K562 (cell line): ENCODE data around the gene TRNAU1AP. TPM values are rescaled to one million over a fixed set of nuclear protein-coding genes. Genes with fewer than 3 reads are reported as not detected.
A peak's percentile ranks its signal among the peaks of the same experiment; 100 is the strongest.

Experiments used
- BACH1 ChIP-seq: fragments of 200-800 bp; sonication (Bioruptor generic); IDR thresholded peaks from 2 replicates; pipeline ENCODE4 v1.6.1; 2016; ENCODE audit warnings: missing genetic modification characterization, missing compliant biosample characterization
- CHCHD3 ChIP-seq: fragments of 250-450 bp; sonication (Bioruptor Pico); IDR thresholded peaks from 2 replicates; pipeline ENCODE4 v2.1.2; 2022; ENCODE audit warnings: mild to moderate bottlenecking
- CHD4 ChIP-seq: fragments of 200-600 bp; sonication (generic); IDR thresholded peaks from 3 replicates; pipeline ENCODE4 v1.6.1; 2012; ENCODE audit warnings: low read depth, mild to moderate bottlenecking, mixed read lengths, low read length, inconsistent platforms; ENCODE audit not compliant: insufficient read depth, insufficient replicate concordance, poor library complexity, severe bottlenecking
- ETV5 ChIP-seq: sonication (generic); formaldehyde crosslinking; IDR thresholded peaks from 2 replicates; pipeline ENCODE4 v1.4.0; 2020; ENCODE audit warnings: low read depth, mild to moderate bottlenecking, missing genetic modification reagents
- EWSR1 ChIP-seq: fragments of 450-650 bp; IDR thresholded peaks from 2 replicates; pipeline ENCODE4 v1.6.1; 2018; ENCODE audit warnings: borderline replicate concordance, mild to moderate bottlenecking, low read depth, moderate library complexity; ENCODE audit not compliant: partially characterized antibody
- FOS ChIP-seq: IDR thresholded peaks from 3 replicates; pipeline ENCODE4 v1.6.1; 2011; ENCODE audit not compliant: insufficient read length; ENCODE audit errors: extremely low read depth
- KDM4B ChIP-seq, 2 experiments: fragments of 450-650 bp in 1 of 2; sonication (generic) in 1 of 2; IDR thresholded peaks; 2 replicates each; pipeline ENCODE4 v1.6.1; 2016 to 2017; ENCODE audit warnings: borderline replicate concordance in 2 of 2, antibody characterized with exemption in 1 of 2, low read depth in 1 of 2, mild to moderate bottlenecking in 1 of 2
- MYC ChIP-seq, 2 experiments: fragments of 250-450 bp in 1 of 2; sonication (Bioruptor Pico) in 1 of 2; IDR thresholded peaks; 2 replicates each; pipeline versions ENCODE4 v1.5.1 to v1.6.1; 2012 to 2021; ENCODE audit warnings: low read depth in 2 of 2, borderline replicate concordance in 1 of 2, improper control_type of control experiment in 1 of 2, low read length in 1 of 2, mild to moderate bottlenecking in 1 of 2, moderate library complexity in 1 of 2
- NCOA2 ChIP-seq, 2 experiments: fragments of 450-650 bp; IDR thresholded peaks; 2 replicates each; pipeline ENCODE4 v1.6.1; 2018; ENCODE audit warnings: mild to moderate bottlenecking in 2 of 2, moderate library complexity in 1 of 2; ENCODE audit not compliant: partially characterized antibody in 2 of 2
- NFRKB ChIP-seq: fragments of 450-650 bp; IDR thresholded peaks from 2 replicates; pipeline ENCODE4 v1.6.1; 2016; ENCODE audit warnings: low read depth
- NR3C1 ChIP-seq: sonication (generic); formaldehyde crosslinking; IDR thresholded peaks from 2 replicates; pipeline ENCODE4 v1.8.1; 2022; ENCODE audit warnings: missing genetic modification reagents
- RBM14 ChIP-seq: fragments of 200-400 bp; formaldehyde crosslinking; IDR thresholded peaks from 2 replicates; pipeline ENCODE4 v1.6.1; 2018; ENCODE audit warnings: low read depth, mild to moderate bottlenecking, low read length, moderate library complexity, borderline replicate concordance; ENCODE audit not compliant: insufficient read depth
- SMAD3 ChIP-seq: fragments of 450-650 bp; formaldehyde crosslinking; conservative IDR thresholded peaks from 2 replicates; pipeline ENCODE4 v1.4.0; 2020; ENCODE audit warnings: mild to moderate bottlenecking
- SNIP1 ChIP-seq: fragments of 450-650 bp; IDR thresholded peaks from 2 replicates; pipeline ENCODE4 v1.7.1; 2017; ENCODE audit warnings: low read depth, mild to moderate bottlenecking
- THRB ChIP-seq: fragments of 450-650 bp; formaldehyde crosslinking; conservative IDR thresholded peaks from 2 replicates; pipeline ENCODE4 v1.4.0; 2022; ENCODE audit warnings: mild to moderate bottlenecking, missing genetic modification characterization
- ZHX1 ChIP-seq: fragments of 150-350 bp; conservative IDR thresholded peaks from 2 replicates; pipeline ENCODE4 v1.6.1; 2014; ENCODE audit warnings: low read length
- polyA plus RNA-seq, 8 experiments: library from polyadenylated mRNA; depleted of rRNA in 4 of 8; stranded (reverse) in 5 of 8; unstranded in 3 of 8; fragments of >200 nt; fragmentation: Nextera tagmentation in 2 of 8; fragmentation: Illumina TruSeq in 1 of 8; extraction: Ambion mirVana in 2 of 8; extraction: Trizol in 1 of 8; gene quantifications; 2 replicates each; pipeline versions ENCODE4 v1.2.1 to v1.2.3, GENCODE V29; 2011 to 2014; ENCODE audit warnings: inconsistent platforms in 1 of 8, missing spikeins in 1 of 8
- total RNA-seq, 7 experiments: library from RNA; depleted of rRNA in 6 of 7; stranded (reverse); fragments of >200 nt in 6 of 7; fragmentation: Illumina TruSeq in 2 of 7; extraction: Trizol in 2 of 7; gene quantifications; 2 replicates each; pipeline versions ENCODE4 v1.2.1 to v1.2.3, GENCODE V29; 2011 to 2021; ENCODE audit warnings: low replicate concordance in 1 of 7
- TF ChIP-seq, protein P1 (sequence below): fragments of 250-450 bp; sonication (Bioruptor Pico); IDR thresholded peaks from 2 replicates; pipeline ENCODE4 v1.5.0; 2020; ENCODE audit warnings: mild to moderate bottlenecking
- TF ChIP-seq, protein P2 (sequence below): fragments of 450-650 bp; IDR thresholded peaks from 2 replicates; pipeline ENCODE4 v1.7.1; 2018; ENCODE audit warnings: mild to moderate bottlenecking, low read depth; ENCODE audit not compliant: partially characterized antibody

Gene TRNAU1AP
- total and polyA plus RNA-seq, 9 of the 15 experiments (the other 6 are each of a cell fraction or from before 2014, with no cell fraction given) = 34.9 to 110 (median 46.3) TPM

GRCh38 chr1:28508435-28508754 is 44.5 kb upstream of the TRNAU1AP start (continued):
- no peak for TF ChIP-seq RBM14
- TF ChIP-seq, protein P1, sequence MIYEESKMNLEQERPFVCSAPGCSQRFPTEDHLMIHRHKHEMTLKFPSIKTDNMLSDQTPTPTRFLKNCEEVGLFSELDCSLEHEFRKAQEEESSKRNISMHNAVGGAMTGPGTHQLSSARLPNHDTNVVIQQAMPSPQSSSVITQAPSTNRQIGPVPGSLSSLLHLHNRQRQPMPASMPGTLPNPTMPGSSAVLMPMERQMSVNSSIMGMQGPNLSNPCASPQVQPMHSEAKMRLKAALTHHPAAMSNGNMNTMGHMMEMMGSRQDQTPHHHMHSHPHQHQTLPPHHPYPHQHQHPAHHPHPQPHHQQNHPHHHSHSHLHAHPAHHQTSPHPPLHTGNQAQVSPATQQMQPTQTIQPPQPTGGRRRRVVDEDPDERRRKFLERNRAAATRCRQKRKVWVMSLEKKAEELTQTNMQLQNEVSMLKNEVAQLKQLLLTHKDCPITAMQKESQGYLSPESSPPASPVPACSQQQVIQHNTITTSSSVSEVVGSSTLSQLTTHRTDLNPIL (CRISPR knock-in tag) = no peak
- peak; percentile 29; the same call in 1 of the 2 replicates for TF ChIP-seq MYC (IDR thresholded peaks at IDR 0.05; ENCODE audit: low read depth, low read length)
- TF ChIP-seq MYC (CRISPR knock-in tag; IDR thresholded peaks at IDR 0.05; ENCODE audit: borderline replicate concordance, low read depth) = no peak; the same call in 1 of the 2 replicates
- TF ChIP-seq, protein P2, sequence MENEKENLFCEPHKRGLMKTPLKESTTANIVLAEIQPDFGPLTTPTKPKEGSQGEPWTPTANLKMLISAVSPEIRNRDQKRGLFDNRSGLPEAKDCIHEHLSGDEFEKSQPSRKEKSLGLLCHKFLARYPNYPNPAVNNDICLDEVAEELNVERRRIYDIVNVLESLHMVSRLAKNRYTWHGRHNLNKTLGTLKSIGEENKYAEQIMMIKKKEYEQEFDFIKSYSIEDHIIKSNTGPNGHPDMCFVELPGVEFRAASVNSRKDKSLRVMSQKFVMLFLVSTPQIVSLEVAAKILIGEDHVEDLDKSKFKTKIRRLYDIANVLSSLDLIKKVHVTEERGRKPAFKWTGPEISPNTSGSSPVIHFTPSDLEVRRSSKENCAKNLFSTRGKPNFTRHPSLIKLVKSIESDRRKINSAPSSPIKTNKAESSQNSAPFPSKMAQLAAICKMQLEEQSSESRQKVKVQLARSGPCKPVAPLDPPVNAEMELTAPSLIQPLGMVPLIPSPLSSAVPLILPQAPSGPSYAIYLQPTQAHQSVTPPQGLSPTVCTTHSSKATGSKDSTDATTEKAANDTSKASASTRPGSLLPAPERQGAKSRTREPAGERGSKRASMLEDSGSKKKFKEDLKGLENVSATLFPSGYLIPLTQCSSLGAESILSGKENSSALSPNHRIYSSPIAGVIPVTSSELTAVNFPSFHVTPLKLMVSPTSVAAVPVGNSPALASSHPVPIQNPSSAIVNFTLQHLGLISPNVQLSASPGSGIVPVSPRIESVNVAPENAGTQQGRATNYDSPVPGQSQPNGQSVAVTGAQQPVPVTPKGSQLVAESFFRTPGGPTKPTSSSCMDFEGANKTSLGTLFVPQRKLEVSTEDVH = no peak
- no peak for TF ChIP-seq NR3C1 (CRISPR knock-in tag)
- TF ChIP-seq ETV5 = no peak
- TF ChIP-seq NFRKB = no peak
- TF ChIP-seq KDM4B (IDR thresholded peaks at IDR 0.05; ENCODE audit: borderline replicate concordance in 2 of 2, low read depth in 1 of 2) = no peak
- TF ChIP-seq EWSR1 = peak; percentile 71
- TF ChIP-seq SMAD3 (CRISPR knock-in tag) = peak; percentile 26; the same call in 1 of the 2 replicates
- TF ChIP-seq ZHX1 = no peak
- no peak for TF ChIP-seq NCOA2 (IDR thresholded peaks at IDR 0.05; ENCODE audit: partially characterized antibody in 2 of 2)
- TF ChIP-seq SNIP1 = no peak
- TF ChIP-seq THRB (CRISPR knock-in tag) = 0 out of 2 replicates have a peak, but pooled peaks have one; percentile 54
- peak; percentile 55; the same call in 1 of the 2 replicates for TF ChIP-seq CHCHD3 (CRISPR knock-in tag)
- TF ChIP-seq CHD4 = no peak
- TF ChIP-seq BACH1 (tag) = no peak
- TF ChIP-seq FOS = no peak
